D721Med (cell line): Measurements from ENCODE around the gene DHX32.

Experiments used
- DNase-seq: peaks from one replicate; pipeline ENCODE4 v3.0.0; 2011; ENCODE audit warnings: low spot score; ENCODE audit not compliant: insufficient read length
- FAIRE-seq: peaks from 2 replicates; lab custom pipeline; 2011; peaks lifted over from hg19 to GRCh38; lab: Jason Lieb, UNC
- TF ChIP-seq, protein P1 (sequence below): IDR thresholded peaks from 2 replicates; pipeline ENCODE4 v1.5.1; 2012; ENCODE audit warnings: mild to moderate bottlenecking, control low read depth; ENCODE audit not compliant: insufficient read depth; ENCODE audit errors: missing control alignments

The DHX32 gene

DNA sequence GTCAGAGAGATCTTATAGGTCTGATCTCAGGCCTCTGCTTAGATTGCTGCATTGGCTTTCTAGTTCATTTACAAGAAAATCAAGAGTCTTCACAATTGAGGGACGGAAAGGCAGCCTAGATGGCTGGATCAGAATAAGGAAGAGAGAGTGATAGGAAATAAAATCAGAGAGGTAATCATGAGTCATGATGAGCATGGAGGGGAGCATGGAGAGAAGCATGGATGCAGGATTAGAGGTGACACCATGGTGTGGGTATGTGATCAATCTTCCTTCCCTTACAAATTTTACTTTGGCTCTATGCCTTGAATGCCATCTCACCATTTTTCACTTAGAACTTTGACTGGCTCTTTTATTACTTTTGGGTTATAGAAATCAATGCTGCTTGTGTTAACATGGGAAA is 56.4 kb downstream of the DHX32 start:
- TF ChIP-seq, protein P1, sequence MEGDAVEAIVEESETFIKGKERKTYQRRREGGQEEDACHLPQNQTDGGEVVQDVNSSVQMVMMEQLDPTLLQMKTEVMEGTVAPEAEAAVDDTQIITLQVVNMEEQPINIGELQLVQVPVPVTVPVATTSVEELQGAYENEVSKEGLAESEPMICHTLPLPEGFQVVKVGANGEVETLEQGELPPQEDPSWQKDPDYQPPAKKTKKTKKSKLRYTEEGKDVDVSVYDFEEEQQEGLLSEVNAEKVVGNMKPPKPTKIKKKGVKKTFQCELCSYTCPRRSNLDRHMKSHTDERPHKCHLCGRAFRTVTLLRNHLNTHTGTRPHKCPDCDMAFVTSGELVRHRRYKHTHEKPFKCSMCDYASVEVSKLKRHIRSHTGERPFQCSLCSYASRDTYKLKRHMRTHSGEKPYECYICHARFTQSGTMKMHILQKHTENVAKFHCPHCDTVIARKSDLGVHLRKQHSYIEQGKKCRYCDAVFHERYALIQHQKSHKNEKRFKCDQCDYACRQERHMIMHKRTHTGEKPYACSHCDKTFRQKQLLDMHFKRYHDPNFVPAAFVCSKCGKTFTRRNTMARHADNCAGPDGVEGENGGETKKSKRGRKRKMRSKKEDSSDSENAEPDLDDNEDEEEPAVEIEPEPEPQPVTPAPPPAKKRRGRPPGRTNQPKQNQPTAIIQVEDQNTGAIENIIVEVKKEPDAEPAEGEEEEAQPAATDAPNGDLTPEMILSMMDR: no peak
- DNase-seq (no peak), FAIRE-seq (no peak)

DNA sequence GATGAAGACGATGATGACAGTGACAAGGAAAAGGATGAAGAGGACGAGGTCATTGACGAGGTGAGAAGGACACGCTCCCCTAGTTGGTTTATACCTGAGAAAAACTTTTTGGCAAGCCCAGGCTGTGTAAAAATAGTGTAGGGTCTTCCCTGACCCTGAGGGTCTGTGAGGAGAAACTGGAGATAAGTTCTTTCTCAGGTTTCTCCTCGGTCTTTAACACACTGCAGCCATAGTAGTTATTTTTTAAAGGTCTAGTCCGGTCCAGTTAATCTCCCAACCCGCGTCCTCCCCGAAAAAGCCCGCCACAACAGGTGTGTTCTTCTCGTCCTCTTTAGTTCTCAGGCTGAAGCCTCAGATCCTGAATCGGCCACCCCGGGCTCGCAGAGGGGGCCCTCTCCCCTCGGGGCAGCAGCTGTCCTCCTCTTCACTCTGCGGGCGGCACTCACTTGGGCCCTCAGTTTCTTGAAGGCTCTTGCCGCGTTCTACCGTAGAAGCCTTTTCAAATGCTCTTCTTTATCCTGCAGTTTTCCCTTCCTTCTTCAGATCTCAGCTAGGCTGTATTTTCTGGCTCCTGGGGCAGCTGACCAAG is 57.3 kb downstream of the DHX32 start:
- TF ChIP-seq, protein P1: no peak
- no peak for FAIRE-seq
- no peak for DNase-seq

DNA sequence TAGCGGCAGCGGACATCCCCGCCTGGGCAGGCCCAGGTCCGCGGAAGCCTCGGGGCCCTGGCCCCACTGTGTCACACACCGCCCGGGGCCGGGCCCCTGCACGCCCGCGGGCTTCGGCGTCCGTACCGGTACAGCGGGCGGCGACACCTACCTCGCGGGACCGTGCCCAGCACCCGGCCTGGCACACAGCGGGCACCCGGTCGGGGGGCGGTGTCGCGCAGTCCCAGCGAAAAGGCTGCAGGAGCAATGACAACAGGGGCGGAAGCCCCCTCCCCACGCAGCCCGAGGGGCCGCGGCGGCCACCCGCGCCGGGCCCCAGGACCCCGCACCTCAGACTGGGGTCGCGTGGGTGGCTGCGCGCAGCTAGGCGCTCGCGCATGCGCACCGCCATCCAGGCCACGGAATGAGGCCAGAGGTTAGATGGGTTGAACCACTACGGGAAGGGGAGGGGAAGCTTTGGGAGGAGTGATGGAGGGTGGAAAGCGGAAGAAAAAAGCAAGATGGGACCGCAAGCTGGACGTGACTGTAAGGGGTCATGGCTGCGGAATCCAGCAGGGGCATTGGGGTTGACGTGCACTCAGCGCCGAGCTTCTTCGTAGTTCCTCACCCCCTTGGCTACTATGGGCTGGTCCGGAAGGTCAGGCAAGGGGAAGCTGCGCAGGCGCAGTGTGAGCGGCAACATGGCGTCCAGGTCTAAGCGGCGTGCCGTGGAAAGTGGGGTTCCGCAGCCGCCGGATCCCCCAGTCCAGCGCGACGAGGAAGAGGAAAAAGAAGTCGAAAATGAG is 58.0 kb downstream of the DHX32 start, which contains the start of the genes BCCIP and UROS:
TSS of gene BCCIP (plus strand) at position 669 of the 785 bp plus-strand sequence. CDS start at position 681, 12 bp downstream.
TSS of gene UROS (minus strand) at position 381 of the 785 bp plus-strand sequence. CDS start 6,759 bp downstream, outside the sequence.
- DNase-seq (peak; percentile 62), FAIRE-seq (no peak)
- TF ChIP-seq, protein P1: no peak

DNA sequence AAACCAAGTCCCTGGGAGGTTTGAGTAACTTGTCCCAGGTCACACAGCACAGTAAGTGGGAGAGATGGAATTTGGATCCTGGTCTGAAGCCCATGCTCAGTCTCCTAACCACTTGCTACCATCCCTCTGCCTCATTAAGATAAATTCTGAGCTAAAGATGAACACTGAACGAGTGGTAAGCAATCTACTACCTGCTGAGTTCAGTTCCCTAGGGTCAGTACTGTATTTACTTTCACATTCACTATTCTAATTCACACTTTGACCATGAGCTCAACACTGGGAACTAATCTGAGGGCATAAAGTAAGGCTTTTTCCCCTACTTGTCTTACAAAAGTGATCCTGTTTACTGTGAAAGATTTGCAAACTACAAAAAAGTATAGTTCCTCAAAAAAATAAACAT is 60.4 kb downstream of the DHX32 start:
- no peak for FAIRE-seq
- TF ChIP-seq, protein P1: no peak
- no peak for DNase-seq

DNA sequence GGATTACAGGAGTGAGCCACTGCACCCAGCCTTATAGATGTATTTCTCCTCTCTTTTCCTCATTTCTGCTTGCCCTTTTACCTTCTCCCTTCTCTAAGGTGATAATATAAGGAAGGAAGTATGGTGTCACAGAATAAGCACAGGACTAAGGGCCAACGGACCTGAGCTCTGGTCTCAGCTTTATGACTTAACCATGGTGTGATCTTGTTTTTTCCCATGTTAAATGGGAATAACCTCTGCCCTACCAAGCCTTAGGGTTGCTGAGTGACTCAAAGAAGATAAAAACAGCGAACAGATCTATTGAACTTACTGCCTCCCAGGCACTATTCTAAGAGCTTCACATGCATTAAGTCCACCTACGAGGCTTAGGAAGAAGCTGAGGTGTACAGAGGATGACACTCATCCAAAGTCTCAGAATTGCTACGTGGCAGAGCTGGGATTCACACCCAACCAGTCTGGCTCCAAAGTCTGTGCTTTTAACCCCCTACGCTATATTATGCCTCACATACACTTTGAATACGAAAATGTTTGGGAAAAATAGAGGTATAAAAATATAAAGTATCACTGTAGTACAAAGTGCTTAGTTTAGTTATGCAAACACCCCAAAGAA is 63.6 kb downstream of the DHX32 start:
- FAIRE-seq: no peak
- DNase-seq: no peak
- TF ChIP-seq, protein P1: no peak

DNA sequence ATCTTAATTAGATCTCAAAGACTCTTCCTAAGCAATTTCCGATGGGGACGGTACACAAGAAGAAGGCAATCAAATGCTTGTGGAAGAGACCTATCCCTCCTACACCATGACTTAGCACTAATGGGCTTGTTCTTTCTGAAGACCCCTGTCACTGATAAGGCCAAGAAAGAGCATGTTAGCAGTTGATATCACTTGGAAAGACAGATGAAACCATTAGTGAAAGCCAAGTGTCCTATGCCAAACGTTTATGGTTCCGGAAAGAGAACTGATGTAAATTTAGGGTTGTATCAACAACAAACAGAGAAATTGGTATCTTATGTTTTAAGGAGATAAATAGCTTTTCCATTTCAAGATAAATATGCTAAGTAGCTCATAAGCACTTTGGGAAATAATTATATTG is 64.5 kb downstream of the DHX32 start:
- DNase-seq (no peak), FAIRE-seq (no peak)
- TF ChIP-seq, protein P1: no peak

DNA sequence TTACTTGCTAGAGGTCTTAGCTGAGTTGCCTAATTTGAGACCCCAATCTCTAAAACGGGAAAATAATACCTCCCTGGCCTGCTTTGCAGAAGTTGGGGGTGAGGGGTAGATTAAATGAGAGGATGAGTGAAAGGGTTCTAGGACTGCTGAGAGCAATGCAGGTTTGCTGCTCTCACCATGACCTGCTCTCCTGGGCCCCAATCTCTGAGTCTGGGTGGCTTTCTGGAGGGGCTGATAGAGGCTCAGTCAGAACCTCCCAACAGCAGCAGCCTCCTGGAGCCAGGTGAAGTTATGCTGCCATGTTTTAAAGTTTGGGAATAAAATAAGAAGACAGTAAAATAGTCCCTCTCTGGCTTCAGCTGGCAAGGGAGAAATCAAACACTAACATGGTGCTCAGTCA is 65.3 kb downstream of the DHX32 start:
- DNase-seq: no peak
- no peak for FAIRE-seq
- TF ChIP-seq, protein P1: no peak
